Measurements from ENCODE around the gene KIAA0753.

Gene KIAA0753

DNA sequence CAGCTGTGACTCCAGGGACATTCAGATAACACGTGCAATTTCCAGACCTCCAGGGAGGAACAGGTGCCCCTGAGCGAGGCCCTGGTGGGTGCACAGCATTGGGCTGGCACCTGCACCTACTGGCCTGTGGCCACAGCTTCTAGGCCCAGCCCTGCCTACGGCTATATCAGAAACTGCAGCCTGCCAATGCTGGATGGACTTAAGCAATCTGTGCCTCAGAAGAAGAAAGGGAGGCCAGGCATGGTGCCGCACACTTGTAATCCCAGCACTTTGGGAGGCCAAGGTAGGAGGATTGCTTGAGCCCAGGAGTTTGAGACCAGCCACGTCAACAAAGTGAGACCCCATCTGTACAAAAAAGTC, 96.5 kb downstream of the KIAA0753 start:
- H3K36me3 ChIP-seq (ENCODE audit: insufficient read depth, low read length), result no peaks in the 10 kb centered on the region
- no peak overlapping the region for H3K4me3 ChIP-seq (ENCODE audit: low read depth, low read length, poor library complexity, severe bottlenecking)
- no peaks in the 10 kb centered on the region for H3K9me2 ChIP-seq (ENCODE audit: low read depth, low read length)
- H3K27ac ChIP-seq (ENCODE audit: low read depth, low read length, poor library complexity, severe bottlenecking), result no peak overlapping the region
- no peaks in the 10 kb centered on the region for H3F3A ChIP-seq (ENCODE audit: insufficient read depth, low read length)
- no peaks in the 10 kb centered on the region for H3K27me3 ChIP-seq (ENCODE audit: insufficient read depth, low read length)
- H3K4me2 ChIP-seq (ENCODE audit: low read length), result no peak overlapping the region
- no peaks in the 10 kb centered on the region for H3K79me2 ChIP-seq (ENCODE audit: insufficient read depth, low read length)
- no peaks in the 10 kb centered on the region for H4K20me1 ChIP-seq (ENCODE audit: insufficient read depth, low read length)
- TF ChIP-seq EZH2 (IDR thresholded peaks at IDR 0.05; ENCODE audit: borderline replicate concordance, low read length), result no peak
- TF ChIP-seq, protein P1, sequence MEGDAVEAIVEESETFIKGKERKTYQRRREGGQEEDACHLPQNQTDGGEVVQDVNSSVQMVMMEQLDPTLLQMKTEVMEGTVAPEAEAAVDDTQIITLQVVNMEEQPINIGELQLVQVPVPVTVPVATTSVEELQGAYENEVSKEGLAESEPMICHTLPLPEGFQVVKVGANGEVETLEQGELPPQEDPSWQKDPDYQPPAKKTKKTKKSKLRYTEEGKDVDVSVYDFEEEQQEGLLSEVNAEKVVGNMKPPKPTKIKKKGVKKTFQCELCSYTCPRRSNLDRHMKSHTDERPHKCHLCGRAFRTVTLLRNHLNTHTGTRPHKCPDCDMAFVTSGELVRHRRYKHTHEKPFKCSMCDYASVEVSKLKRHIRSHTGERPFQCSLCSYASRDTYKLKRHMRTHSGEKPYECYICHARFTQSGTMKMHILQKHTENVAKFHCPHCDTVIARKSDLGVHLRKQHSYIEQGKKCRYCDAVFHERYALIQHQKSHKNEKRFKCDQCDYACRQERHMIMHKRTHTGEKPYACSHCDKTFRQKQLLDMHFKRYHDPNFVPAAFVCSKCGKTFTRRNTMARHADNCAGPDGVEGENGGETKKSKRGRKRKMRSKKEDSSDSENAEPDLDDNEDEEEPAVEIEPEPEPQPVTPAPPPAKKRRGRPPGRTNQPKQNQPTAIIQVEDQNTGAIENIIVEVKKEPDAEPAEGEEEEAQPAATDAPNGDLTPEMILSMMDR (IDR thresholded peaks at IDR 0.05; ENCODE audit: low read length), result no peak
- H3K9ac ChIP-seq (ENCODE audit: low read length), result no peak overlapping the region
- no peaks in the 10 kb centered on the region for H3K4me1 ChIP-seq (ENCODE audit: insufficient read depth, low read length, severe bottlenecking)
- no peaks in the 10 kb centered on the region for H3K9me3 ChIP-seq (ENCODE audit: low read length)
- H2AFZ ChIP-seq (ENCODE audit: low read length), result no peak overlapping the region

DNA sequence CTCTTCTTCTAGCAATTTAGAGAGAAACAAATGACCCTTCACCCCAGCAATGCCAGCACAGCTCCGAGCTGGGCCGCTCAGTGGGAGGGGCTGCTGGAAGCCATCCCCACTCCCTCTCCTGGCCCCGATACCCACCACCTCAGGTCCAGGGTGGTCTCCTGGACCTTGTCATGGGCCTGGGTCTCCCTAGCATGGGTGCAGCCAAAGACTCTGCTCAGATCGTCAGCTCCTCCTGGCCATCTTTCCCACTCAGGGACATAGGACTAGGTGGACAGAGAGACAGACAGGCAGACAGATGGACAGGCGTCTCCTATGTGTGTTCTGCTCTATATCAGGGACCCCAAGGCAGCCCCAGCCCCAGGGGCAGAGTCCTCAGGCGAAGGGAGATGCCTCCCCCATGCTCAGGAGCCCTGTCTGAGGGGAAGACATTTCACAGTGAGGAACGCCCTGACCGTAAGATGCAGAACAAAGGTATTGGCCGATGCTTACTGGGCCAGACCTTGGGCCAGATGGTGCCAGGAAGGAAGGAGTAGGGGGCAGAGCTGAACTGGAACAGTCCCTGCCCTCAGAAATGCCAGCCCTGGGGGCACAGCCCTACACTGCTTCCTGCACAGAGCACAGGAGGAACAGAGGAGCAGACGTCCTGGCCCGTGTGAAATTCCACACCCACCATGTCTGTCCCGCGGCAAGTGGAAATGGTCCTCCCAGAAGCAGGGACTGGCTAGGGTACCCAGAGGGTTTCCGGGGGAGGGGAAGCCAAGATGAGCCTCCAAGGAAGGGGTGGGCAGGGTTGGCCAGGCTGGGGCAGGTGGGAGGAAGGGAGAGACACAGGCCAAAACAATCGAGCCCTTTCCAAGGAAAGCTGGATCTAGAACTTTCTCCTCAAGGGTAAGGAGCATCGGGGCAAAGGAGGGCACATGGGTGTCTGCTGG, 97.2 kb downstream of the KIAA0753 start:
- H3K36me3 ChIP-seq (ENCODE audit: insufficient read depth, low read length), result no peaks in the 10 kb centered on the region
- H3K9ac ChIP-seq (ENCODE audit: low read length), result no peak overlapping the region
- H2AFZ ChIP-seq (ENCODE audit: low read length), result no peak overlapping the region
- no peaks in the 10 kb centered on the region for H3K79me2 ChIP-seq (ENCODE audit: insufficient read depth, low read length)
- H3K4me2 ChIP-seq (ENCODE audit: low read length), result no peak overlapping the region
- H3F3A ChIP-seq (ENCODE audit: insufficient read depth, low read length), result no peaks in the 10 kb centered on the region
- no peaks in the 10 kb centered on the region for H3K9me3 ChIP-seq (ENCODE audit: low read length)
- no peaks in the 10 kb centered on the region for H4K20me1 ChIP-seq (ENCODE audit: insufficient read depth, low read length)
- no peaks in the 10 kb centered on the region for H3K9me2 ChIP-seq (ENCODE audit: low read depth, low read length)
- no peak for TF ChIP-seq EZH2 (IDR thresholded peaks at IDR 0.05; ENCODE audit: borderline replicate concordance, low read length)
- no peak overlapping the region for H3K4me3 ChIP-seq (ENCODE audit: low read depth, low read length, poor library complexity, severe bottlenecking)
- no peaks in the 10 kb centered on the region for H3K4me1 ChIP-seq (ENCODE audit: insufficient read depth, low read length, severe bottlenecking)
- H3K27me3 ChIP-seq (ENCODE audit: insufficient read depth, low read length), result 0 out of 2 replicates have a peak, but pooled peaks cover 3% of the 10 kb centered on the region
- no peak overlapping the region for H3K27ac ChIP-seq (ENCODE audit: low read depth, low read length, poor library complexity, severe bottlenecking)

- H3K79me2 ChIP-seq (ENCODE audit: insufficient read depth, low read length), result no peaks in the 10 kb centered on the region
- TF ChIP-seq EZH2 (IDR thresholded peaks at IDR 0.05; ENCODE audit: borderline replicate concordance, low read length), result no peak
- TF ChIP-seq, protein P1 (IDR thresholded peaks at IDR 0.05; ENCODE audit: low read length), result no peak
- H3K4me2 ChIP-seq (ENCODE audit: low read length), result no peak overlapping the region
- H3K9me2 ChIP-seq (ENCODE audit: low read depth, low read length), result no peaks in the 10 kb centered on the region
- H3K4me1 ChIP-seq (ENCODE audit: insufficient read depth, low read length, severe bottlenecking), result no peaks in the 10 kb centered on the region
- no peak overlapping the region for H3K9ac ChIP-seq (ENCODE audit: low read length)
- H3K36me3 ChIP-seq (ENCODE audit: insufficient read depth, low read length), result no peaks in the 10 kb centered on the region
- H3F3A ChIP-seq (ENCODE audit: insufficient read depth, low read length), result no peaks in the 10 kb centered on the region
- H3K9me3 ChIP-seq (ENCODE audit: low read length), result no peaks in the 10 kb centered on the region
- no peak overlapping the region for H2AFZ ChIP-seq (ENCODE audit: low read length)
- H3K4me3 ChIP-seq (ENCODE audit: low read depth, low read length, poor library complexity, severe bottlenecking), result no peak overlapping the region
- H4K20me1 ChIP-seq (ENCODE audit: insufficient read depth, low read length), result no peaks in the 10 kb centered on the region
- 0 out of 2 replicates have a peak, but pooled peaks cover 7% of the 10 kb centered on the region for H3K27me3 ChIP-seq (ENCODE audit: insufficient read depth, low read length)
- H3K27ac ChIP-seq (ENCODE audit: low read depth, low read length, poor library complexity, severe bottlenecking), result no peak overlapping the region
Measured at GRCh38 chr17:6542577-6542976, 97.9 kb downstream of the KIAA0753 start.
